Measurements from ENCODE around the gene MYOF.

The MYOF gene

DNA sequence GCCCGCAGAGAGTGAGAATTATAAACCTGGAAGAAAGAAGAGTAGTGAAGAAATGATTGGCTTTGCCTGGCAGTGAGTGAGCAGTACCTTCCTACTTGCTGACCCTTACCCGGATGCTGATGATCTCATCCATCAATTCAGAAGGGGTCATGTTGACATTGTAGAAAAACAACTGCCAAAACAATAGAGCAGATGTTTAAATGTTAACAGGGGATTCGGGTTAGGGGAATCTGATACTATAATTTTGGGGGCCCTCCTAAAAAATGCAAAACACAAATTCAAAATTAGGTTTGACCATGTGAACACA, 78.1 kb downstream of the MYOF start:
- in situ Hi-C loops (cut with HindIII; ENCODE audit: low sequenced_read_pairs) = no loop called here
- TF ChIP-seq, protein P1, sequence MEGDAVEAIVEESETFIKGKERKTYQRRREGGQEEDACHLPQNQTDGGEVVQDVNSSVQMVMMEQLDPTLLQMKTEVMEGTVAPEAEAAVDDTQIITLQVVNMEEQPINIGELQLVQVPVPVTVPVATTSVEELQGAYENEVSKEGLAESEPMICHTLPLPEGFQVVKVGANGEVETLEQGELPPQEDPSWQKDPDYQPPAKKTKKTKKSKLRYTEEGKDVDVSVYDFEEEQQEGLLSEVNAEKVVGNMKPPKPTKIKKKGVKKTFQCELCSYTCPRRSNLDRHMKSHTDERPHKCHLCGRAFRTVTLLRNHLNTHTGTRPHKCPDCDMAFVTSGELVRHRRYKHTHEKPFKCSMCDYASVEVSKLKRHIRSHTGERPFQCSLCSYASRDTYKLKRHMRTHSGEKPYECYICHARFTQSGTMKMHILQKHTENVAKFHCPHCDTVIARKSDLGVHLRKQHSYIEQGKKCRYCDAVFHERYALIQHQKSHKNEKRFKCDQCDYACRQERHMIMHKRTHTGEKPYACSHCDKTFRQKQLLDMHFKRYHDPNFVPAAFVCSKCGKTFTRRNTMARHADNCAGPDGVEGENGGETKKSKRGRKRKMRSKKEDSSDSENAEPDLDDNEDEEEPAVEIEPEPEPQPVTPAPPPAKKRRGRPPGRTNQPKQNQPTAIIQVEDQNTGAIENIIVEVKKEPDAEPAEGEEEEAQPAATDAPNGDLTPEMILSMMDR (IDR thresholded peaks at IDR 0.05; ENCODE audit: low read depth, low read length) = no peak
- no peak for DNase-seq (ENCODE audit: low read depth, low spot score)
- no peak overlapping the region for H3K4me3 ChIP-seq (ENCODE audit: low read depth, low read length)

DNA sequence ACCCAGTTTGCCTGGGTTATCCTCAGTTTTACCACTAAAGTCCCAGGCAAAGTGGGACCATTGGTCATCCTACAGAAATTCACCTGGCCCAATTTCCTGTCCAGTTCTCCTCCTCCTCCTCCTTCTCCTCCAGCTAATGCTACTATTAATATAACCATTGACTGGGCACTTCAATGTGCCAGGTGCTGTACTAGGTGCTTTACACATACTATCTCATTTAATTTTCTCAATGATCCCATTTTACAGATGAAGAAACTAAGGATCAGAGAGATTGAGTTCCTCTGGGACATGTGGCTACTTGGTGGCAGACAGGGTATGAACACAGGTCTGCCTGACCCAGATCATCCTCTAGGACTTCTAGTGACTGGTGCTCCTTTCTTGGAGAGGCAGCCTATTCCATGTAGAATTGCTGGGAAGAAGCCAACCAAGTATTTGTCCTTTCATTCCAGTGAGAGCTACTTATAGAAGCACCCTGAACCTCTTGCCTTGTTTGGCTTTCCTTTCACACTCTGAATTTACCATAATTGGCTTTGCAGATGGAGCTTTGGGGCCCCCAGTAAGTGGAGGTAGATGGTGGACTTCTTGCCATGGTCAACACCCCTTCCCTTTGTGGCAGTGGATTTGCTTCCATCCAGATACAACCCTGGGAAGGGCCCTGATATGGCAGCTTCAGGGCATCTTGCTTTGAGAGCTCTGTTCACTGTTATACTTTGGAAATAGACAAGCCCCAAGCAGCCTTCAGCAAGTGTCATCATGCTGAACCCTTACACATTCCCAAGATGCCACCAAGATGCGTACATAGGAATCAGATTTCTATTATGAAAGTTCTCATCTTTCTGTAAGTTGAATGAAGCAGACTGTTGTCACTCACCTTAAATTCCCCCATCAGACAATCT, 78.7 kb downstream of the MYOF start:
- no peak overlapping the region for H3K4me3 ChIP-seq (ENCODE audit: low read depth, low read length)
- TF ChIP-seq, protein P1 (IDR thresholded peaks at IDR 0.05; ENCODE audit: low read depth, low read length) = no peak
- no peak for DNase-seq (ENCODE audit: low read depth, low spot score)
- in situ Hi-C loops (cut with HindIII; ENCODE audit: low sequenced_read_pairs) = no loop called here

DNA sequence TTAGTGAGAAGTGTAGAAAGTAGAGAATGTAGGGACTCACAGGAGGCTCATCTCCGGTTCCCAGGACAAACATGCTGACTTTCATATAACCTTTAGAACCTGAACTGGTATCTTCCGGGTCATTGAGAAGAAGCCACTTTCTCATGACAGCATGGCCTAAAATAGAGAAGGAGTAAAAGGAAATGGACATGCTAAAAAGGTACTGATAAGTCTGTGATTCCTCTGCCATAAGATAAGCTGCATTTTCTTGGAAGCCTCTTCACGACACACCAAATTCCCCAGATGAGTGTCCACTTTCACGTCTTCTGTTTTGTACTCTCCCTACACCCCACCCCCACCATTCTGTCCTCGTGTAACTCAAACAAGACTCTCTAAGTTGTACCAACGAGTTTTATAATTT, 79.9 kb downstream of the MYOF start:
- DNase-seq (ENCODE audit: low read depth, low spot score) = no peak
- TF ChIP-seq, protein P1 (IDR thresholded peaks at IDR 0.05; ENCODE audit: low read depth, low read length) = no peak
- H3K4me3 ChIP-seq (ENCODE audit: low read depth, low read length) = no peak overlapping the region
- in situ Hi-C loops (cut with HindIII; ENCODE audit: low sequenced_read_pairs) = no loop called here

DNA sequence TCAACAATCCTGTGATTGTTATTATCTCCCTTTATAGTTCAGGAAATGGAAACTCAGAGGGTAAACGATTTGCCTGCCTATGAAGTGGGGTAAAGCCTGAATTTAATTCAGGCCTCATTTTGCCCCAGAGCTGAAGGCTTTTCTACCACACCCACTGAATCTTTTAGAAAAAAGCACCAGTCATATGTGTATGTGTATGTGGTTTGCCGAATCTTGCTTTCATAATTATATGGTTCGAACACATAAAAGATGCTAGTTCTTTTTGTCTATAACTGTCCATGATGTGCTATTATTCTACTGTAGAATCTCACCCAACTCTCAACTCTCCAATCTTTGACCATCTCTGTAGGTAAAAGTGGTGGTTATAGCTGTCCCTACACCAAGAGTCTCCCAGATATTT, 83.6 kb downstream of the MYOF start:
- in situ Hi-C loops (cut with HindIII; ENCODE audit: low sequenced_read_pairs) = no loop called here
- DNase-seq (ENCODE audit: low read depth, low spot score) = no peak
- TF ChIP-seq, protein P1 (IDR thresholded peaks at IDR 0.05; ENCODE audit: low read depth, low read length) = no peak
- no peak overlapping the region for H3K4me3 ChIP-seq (ENCODE audit: low read depth, low read length)

DNA sequence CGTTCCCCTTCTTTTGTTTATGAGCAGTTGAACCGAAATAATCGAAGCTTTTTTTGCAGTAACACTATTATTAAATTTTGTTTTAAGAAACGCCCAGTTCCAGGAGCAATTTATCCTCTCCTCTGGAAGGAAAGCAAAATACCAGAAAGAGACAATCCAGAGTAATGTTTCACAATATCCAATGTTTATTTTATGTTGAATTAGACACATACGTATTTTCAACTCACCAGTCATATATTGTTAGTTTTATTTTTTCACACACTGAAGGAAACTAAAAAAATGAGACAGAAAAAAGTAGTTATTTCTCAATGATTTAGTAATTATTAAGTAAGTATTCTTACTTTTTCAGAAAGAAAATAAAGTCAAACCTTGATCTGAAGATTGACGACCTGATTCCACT, 85.1 kb downstream of the MYOF start:
- DNase-seq (ENCODE audit: low read depth, low spot score) = no peak
- no peak overlapping the region for H3K4me3 ChIP-seq (ENCODE audit: low read depth, low read length)
- in situ Hi-C loops (cut with HindIII; ENCODE audit: low sequenced_read_pairs) = no loop called here
- TF ChIP-seq, protein P1 (IDR thresholded peaks at IDR 0.05; ENCODE audit: low read depth, low read length) = no peak

DNA sequence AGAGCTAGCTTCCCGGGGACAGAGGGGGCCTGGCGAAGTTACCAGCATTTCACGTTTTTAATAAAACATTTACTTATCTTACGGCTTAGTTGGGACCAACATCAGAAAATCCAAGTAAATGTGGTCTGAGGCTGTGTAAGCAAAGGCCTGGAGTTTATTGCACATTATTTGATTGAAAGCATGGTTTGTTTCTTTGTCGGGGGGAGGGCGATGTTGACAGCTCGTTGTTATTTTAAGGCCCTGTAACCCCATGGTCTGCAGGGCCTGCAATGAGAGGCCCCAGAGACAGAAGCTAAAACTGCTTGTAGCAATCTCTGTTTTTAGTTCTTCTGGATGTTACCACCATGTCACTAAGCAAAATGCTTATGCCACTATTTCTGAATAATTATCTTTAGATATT, 88.9 kb downstream of the MYOF start:
- TF ChIP-seq, protein P1 (IDR thresholded peaks at IDR 0.05; ENCODE audit: low read depth, low read length) = no peak
- no peak overlapping the region for H3K4me3 ChIP-seq (ENCODE audit: low read depth, low read length)
- no peak for DNase-seq (ENCODE audit: low read depth, low spot score)
- in situ Hi-C loops (cut with HindIII; ENCODE audit: low sequenced_read_pairs) = no loop called here

Data from astrocyte of the spinal cord (primary cell).